ENCODE data around the gene PTPN4. TPM values are rescaled to one million over a fixed set of nuclear protein-coding genes. Genes with fewer than 3 reads are reported as not detected.

The PTPN4 gene
- total and polyA plus RNA-seq, 2 experiments from 2014 or later: 41.6 to 90.4 TPM

GRCh38 chr2:119760237-119760955, 674 bp downstream of the PTPN4 start (continued):
- TF ChIP-seq EZH2 (IDR thresholded peaks at IDR 0.05; ENCODE audit: low read depth, unreplicated experiment) (no peak), ZNF331 (CRISPR knock-in tag; IDR thresholded peaks at IDR 0.05; ENCODE audit: low read depth) (no peak), CREB1 (CRISPR knock-in tag; IDR thresholded peaks at IDR 0.05; ENCODE audit: low read depth) (no peak)

- DNase-seq (ENCODE audit: low spot score) (no peak), ATAC-seq (no peak)
- H3K4me1 Mint-ChIP-seq: peaks cover 37% of the 10 kb centered on the region
- H3K27me3 ChIP-seq (ENCODE audit: insufficient read depth): no peaks in the 10 kb centered on the region
- peak overlapping the region; percentile 92 for H3K27ac Mint-ChIP-seq
- peaks cover 34% of the 10 kb centered on the region for H3K4me1 ChIP-seq (ENCODE audit: insufficient read depth)
- H3K79me2 ChIP-seq (replicated peaks; ENCODE audit: insufficient read depth): peaks cover 57% of the 10 kb centered on the region
- H4K20me1 ChIP-seq (replicated peaks; ENCODE audit: insufficient read depth): peaks cover 10% of the 10 kb centered on the region
- H2AFZ ChIP-seq: no peak overlapping the region
- H3F3A ChIP-seq (replicated peaks; ENCODE audit: low read depth): no peaks in the 10 kb centered on the region
- peak overlapping the region; percentile 98 for H3K27ac ChIP-seq (ENCODE audit: low read depth)
- no peaks in the 10 kb centered on the region for H3K9me3 Mint-ChIP-seq
- peak overlapping the region; percentile 82 for H3K4me2 ChIP-seq
- no peaks in the 10 kb centered on the region for H3K36me3 Mint-ChIP-seq (ENCODE audit: low read depth)
- H3K4me3 ChIP-seq: peak overlapping the region; percentile 83
- peaks cover 2% of the 10 kb centered on the region for H3K27me3 Mint-ChIP-seq (ENCODE audit: insufficient read depth, low read depth, poor library complexity)
- H3K4me3 Mint-ChIP-seq: peak overlapping the region; percentile 89
- H3K9me2 ChIP-seq (ENCODE audit: insufficient read depth): no peaks in the 10 kb centered on the region
- no peaks in the 10 kb centered on the region for H3K36me3 ChIP-seq (ENCODE audit: insufficient read depth)
- no peak for TF ChIP-seq ETS1 (IDR thresholded peaks at IDR 0.05)
- TF ChIP-seq REST (IDR thresholded peaks at IDR 0.05; ENCODE audit: unreplicated experiment): no peak
- no peak for TF ChIP-seq CTCF (conservative IDR thresholded peaks at IDR 0.05; ENCODE audit: low read depth in 2 of 2)
- TF ChIP-seq POLR2AphosphoS5 (IDR thresholded peaks at IDR 0.05; ENCODE audit: low read depth): no peak
- TF ChIP-seq, protein P1, sequence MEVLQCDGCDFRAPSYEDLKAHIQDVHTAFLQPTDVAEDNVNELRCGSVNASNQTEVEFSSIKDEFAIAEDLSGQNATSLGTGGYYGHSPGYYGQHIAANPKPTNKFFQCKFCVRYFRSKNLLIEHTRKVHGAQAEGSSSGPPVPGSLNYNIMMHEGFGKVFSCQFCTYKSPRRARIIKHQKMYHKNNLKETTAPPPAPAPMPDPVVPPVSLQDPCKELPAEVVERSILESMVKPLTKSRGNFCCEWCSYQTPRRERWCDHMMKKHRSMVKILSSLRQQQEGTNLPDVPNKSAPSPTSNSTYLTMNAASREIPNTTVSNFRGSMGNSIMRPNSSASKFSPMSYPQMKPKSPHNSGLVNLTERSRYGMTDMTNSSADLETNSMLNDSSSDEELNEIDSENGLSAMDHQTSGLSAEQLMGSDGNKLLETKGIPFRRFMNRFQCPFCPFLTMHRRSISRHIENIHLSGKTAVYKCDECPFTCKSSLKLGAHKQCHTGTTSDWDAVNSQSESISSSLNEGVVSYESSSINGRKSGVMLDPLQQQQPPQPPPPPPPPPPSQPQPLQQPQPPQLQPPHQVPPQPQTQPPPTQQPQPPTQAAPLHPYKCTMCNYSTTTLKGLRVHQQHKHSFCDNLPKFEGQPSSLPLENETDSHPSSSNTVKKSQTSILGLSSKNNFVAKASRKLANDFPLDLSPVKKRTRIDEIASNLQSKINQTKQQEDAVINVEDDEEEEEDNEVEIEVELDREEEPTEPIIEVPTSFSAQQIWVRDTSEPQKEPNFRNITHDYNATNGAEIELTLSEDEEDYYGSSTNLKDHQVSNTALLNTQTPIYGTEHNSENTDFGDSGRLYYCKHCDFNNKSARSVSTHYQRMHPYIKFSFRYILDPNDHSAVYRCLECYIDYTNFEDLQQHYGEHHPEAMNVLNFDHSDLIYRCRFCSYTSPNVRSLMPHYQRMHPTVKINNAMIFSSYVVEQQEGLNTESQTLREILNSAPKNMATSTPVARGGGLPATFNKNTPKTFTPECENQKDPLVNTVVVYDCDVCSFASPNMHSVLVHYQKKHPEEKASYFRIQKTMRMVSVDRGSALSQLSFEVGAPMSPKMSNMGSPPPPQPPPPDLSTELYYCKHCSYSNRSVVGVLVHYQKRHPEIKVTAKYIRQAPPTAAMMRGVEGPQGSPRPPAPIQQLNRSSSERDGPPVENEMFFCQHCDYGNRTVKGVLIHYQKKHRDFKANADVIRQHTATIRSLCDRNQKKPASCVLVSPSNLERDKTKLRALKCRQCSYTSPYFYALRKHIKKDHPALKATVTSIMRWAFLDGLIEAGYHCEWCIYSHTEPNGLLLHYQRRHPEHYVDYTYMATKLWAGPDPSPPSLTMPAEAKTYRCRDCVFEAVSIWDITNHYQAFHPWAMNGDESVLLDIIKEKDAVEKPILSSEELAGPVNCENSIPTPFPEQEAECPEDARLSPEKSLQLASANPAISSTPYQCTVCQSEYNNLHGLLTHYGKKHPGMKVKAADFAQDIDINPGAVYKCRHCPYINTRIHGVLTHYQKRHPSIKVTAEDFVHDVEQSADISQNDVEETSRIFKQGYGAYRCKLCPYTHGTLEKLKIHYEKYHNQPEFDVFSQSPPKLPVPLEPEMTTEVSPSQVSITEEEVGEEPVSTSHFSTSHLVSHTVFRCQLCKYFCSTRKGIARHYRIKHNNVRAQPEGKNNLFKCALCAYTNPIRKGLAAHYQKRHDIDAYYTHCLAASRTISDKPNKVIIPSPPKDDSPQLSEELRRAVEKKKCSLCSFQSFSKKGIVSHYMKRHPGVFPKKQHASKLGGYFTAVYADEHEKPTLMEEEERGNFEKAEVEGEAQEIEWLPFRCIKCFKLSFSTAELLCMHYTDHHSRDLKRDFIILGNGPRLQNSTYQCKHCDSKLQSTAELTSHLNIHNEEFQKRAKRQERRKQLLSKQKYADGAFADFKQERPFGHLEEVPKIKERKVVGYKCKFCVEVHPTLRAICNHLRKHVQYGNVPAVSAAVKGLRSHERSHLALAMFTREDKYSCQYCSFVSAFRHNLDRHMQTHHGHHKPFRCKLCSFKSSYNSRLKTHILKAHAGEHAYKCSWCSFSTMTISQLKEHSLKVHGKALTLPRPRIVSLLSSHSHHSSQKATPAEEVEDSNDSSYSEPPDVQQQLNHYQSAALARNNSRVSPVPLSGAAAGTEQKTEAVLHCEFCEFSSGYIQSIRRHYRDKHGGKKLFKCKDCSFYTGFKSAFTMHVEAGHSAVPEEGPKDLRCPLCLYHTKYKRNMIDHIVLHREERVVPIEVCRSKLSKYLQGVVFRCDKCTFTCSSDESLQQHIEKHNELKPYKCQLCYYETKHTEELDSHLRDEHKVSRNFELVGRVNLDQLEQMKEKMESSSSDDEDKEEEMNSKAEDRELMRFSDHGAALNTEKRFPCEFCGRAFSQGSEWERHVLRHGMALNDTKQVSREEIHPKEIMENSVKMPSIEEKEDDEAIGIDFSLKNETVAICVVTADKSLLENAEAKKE (CRISPR knock-in tag; IDR thresholded peaks at IDR 0.05): no peak
- no peak for TF ChIP-seq NANOG (IDR thresholded peaks at IDR 0.05; ENCODE audit: borderline replicate concordance)
- no peak for TF ChIP-seq CREB1 (CRISPR knock-in tag; IDR thresholded peaks at IDR 0.05; ENCODE audit: low read depth)
- no peak for TF ChIP-seq ZNF331 (CRISPR knock-in tag; IDR thresholded peaks at IDR 0.05; ENCODE audit: low read depth)
- TF ChIP-seq STAT1 (IDR thresholded peaks at IDR 0.05; ENCODE audit: unreplicated experiment): no peak
- no peak for TF ChIP-seq JUNB (IDR thresholded peaks at IDR 0.05; ENCODE audit: unreplicated experiment)
- no peak for TF ChIP-seq EZH2phosphoT487 (IDR thresholded peaks at IDR 0.05; ENCODE audit: unreplicated experiment)
- no peak for TF ChIP-seq EZH2 (IDR thresholded peaks at IDR 0.05; ENCODE audit: low read depth, unreplicated experiment)
Measured at GRCh38 chr2:119760956-119761275, 1.2 kb downstream of the PTPN4 start.

All from GM23338 (cell line).